ENCODE results near the gene ST6GALNAC2. TPM values are rescaled to one million over a fixed set of nuclear protein-coding genes. Genes with fewer than 3 reads are reported as not detected.
"Not testable (repeated sequence)": the region's sequence is repeated elsewhere in the genome, so short reads cannot be mapped to it uniquely, and the experiment has no call there.

The ST6GALNAC2 gene
- total RNA-seq, 1 donor from 2014 or later, result not detected

- intact Hi-C loops (cut with micrococcal nuclease), result no loop called here
Observed at GRCh38 chr17:76542566-76542971, 43.1 kb downstream of the ST6GALNAC2 start.

DNA sequence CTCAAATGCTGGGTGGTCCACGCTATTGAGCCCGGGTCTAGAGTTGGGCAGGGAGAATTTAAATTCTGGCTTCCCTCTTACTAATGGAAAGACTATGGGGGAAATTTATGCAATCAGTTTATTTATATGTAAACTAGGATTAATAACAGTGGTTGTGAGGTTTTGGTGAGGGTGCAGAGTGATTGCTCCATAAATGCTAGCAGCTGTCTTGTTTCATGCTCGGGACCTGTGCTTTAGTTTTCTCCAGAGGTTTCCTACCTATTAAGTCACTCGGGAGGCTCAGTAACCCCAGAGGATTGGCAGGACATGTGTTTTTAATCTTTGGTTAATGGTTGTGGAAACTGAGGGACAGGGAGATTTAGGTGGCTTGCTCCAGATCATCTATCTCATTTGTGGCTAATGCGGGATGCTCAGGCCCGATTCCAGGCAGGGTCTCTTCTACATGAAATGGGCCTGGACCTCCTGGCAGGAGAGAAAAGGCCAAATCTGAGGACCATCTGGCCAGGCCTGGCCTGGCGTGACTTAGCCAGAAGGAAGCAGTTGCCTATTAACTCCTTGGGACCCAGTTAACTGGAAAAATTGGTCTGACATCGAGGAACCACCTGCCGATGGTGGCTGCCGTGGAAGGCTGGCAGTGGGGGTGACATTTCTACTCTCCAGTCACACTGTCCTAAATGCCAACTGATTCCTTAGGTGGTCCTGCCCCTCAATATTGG lies 43.8 kb downstream of the ST6GALNAC2 start:
- intact Hi-C loops (cut with micrococcal nuclease), result no loop called here

GRCh38 chr17:76540381-76541300 lies 45.0 kb downstream of the ST6GALNAC2 start:
- intact Hi-C loops (cut with micrococcal nuclease), result no loop called here

GRCh38 chr17:76539631-76540271 lies 45.9 kb downstream of the ST6GALNAC2 start, which contains the start of gene PRCD:
PRCD (plus strand) TSS chr17:76540044; CDS start chr17:76540142, 98 bp downstream.
- intact Hi-C loops (cut with micrococcal nuclease), result no loop called here

DNA sequence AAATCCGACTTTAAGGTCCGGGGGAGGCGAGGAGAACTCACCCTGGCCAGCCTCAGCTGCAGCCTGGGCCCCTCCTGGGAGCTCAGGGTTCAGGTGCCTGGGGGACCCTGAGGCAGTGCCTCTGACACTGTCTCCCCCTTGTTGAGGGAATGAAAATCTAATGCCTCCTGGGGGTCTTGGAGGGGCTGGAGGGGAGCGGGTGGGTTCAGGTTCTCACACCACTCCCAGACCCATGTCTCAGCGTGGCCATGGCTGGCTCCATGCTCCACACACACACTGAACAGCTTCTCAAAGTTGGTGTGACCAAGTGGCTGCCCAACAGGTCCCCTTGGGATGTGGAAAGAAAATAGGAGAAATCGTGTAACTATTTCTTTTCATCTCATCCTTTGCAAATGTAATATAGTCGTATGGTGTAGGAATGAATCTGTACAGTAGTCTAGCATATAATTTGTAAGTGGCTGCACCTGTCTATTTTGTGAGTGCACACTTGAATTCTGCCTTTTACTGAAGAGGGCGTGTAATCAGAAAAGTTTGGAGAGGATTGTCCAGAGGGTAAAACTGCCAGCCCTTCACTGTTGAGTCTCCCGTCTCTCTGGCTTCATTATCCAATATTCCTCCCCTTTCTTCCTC lies 46.6 kb downstream of the ST6GALNAC2 start:
- intact Hi-C loops (cut with micrococcal nuclease), result no loop called here

DNA sequence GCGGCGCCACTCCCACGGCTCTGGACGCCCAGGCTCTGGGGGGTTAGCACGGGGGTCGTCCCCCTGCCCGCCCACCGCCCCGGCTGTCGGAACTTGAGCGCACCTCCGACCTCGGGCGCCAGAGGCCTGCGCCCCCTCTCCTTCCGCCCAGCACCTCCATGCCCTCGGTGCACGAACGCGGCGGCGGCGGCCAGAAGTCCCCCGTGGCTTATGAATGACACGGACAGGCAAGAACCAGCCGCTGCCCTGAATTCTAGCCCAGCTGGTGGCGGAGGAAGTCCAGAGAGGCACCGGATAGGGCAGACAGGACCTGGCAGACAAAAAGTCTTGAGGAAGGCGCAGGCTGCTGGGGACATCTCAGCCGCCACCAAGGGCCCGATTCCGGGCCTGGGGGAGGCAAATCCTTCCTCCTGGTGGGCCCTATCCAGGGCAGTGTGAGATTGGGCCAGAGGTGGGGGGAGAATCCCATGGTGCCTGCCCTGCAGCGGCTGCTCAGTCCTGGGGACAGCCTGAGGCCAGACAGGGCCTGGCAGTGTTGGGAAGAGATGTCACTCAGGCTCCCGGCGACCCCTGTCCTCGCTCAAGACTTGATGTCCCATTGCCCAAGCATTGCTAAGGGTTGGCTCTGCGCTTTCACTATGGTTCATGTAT lies 47.3 kb downstream of the ST6GALNAC2 start:
- intact Hi-C loops (cut with micrococcal nuclease), result no loop called here

DNA sequence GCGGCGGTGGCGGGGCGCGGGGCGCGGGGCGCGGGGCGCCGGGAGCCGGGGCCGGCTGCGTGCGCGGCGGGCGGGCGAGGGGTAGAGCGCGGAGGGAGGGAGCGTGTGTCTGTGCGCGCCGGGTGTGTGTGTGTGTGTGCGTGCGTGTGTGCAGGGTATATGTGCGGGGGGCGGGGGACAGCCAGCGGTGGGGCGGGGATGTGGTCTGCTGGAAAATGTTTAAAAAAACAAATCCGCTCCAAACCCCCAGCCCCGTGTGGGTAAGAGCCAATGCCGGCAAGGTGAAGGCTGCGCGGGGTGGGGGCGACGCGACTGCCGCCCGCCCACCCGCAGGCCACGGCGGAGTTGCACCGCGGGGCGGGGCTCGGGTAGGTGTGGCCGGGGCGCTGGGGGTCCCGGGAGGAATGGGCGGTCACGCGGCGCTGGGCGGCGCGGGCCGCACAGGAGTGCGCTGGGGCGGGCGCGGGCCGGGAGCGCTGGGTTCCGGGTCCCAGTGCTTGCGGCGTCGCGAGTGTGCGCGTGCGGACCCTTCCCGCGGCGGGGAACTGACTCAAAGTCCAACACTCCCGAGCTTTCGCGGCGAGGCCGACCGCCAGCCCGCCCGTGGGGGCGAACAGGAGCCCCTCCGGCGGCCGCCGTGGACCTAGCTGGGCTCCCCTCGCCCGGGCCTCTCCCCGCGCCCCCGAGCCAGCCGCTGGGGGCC lies 47.9 kb downstream of the ST6GALNAC2 start, which contains the start of gene CYGB:
Gene CYGB (minus strand): TSS at position 132 of the 703 bp plus-strand sequence. CDS start 167 bp downstream, outside the sequence.
- intact Hi-C loops (cut with micrococcal nuclease), result no loop called here

DNA sequence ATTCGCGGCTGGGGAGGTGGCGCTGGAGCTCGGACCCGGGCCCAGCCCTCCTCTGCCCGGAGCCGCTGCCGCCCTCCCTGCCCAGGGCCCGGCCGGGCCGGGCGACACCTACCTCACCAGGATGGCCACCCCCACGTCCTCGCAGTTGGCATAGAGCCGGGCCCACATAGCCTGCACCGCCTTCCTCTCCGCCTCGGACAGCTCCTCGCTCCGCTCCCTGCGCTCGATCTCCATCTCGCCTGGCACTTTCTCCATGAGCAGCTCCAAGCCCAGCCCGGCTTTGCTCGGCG lies 48.4 kb downstream of the ST6GALNAC2 start:
- intact Hi-C loops (cut with micrococcal nuclease), result no loop called here

DNA sequence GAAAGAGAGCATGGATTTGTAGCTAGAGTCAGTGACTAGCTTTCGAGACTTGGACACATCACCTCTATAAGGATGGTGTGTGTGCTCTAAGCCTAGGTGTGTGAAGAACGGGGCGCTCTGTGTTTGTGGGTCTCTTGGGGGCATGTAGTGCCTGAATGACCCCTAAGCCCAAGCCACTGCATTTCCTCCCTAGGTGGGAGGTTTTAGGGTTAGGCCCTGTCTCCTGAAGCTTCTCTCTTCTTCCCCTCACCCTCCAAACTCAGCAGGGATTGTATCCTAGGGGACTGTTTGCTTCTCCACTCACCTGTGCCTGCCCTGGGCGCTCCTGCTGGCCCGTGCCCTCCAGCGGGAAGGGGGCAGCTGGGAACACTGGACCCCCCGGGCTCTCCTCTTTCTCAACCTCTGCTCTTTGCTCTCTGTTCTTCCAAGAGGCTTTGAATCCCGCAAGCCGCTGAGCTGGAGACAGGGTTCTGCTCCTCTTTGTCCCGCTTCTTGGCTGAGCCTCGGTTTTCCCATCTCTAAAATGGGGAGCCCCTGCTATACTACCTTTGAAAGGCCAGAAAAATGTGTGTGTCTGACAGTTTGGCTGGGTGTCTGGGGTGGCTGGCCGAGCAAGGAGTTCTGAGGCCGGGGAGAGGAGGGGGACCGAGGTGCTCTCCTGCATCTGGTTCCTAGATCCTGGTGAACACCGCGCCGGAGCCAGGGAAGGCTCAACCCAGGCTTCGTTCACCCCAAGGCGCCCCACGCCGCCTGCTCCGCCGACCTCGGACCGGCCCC lies 49.0 kb downstream of the ST6GALNAC2 start:
- intact Hi-C loops (cut with micrococcal nuclease), result no loop called here

DNA sequence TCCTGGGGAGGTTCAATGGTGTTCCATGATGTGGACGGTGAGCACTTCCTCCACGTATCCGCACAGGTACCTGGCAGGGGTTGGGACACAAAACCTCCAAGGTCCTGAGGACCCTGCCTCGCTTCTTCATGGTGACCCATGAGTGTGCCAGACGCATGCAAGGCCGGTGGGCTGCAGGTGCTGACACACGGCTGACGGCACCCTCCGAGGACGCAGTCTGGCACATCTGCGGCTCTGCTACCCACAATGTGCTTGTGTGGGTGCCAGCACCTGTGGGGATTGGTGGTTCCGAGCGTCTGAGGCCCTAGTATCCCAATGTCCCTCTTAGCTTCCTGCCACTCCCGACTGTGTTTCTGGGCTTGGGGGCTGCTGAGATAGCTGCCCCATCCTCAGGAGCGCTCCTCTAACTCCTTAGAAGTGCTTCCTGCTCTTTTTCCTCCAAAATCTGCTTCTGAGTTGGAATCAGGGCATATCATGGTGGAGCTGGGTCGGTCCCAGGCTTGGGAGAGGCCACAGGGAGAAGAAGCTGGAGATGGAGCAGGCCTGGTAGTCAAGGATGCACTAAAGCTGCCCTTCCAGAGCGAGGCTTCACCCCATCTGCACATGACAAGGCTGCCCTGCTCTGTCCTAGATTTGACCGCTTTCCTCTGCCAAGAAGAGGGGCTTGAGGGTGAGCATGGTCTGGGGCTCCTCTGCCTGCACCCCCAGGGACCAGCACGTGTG lies 49.7 kb downstream of the ST6GALNAC2 start:
- intact Hi-C loops (cut with micrococcal nuclease), result no loop called here

- intact Hi-C loops (cut with micrococcal nuclease), result no loop called here
Observed at GRCh38 chr17:76534831-76535732, 50.6 kb downstream of the ST6GALNAC2 start.

- intact Hi-C loops (cut with micrococcal nuclease), result not testable (repeated sequence)
Observed at GRCh38 chr17:76533640-76534359, 51.9 kb downstream of the ST6GALNAC2 start.

DNA sequence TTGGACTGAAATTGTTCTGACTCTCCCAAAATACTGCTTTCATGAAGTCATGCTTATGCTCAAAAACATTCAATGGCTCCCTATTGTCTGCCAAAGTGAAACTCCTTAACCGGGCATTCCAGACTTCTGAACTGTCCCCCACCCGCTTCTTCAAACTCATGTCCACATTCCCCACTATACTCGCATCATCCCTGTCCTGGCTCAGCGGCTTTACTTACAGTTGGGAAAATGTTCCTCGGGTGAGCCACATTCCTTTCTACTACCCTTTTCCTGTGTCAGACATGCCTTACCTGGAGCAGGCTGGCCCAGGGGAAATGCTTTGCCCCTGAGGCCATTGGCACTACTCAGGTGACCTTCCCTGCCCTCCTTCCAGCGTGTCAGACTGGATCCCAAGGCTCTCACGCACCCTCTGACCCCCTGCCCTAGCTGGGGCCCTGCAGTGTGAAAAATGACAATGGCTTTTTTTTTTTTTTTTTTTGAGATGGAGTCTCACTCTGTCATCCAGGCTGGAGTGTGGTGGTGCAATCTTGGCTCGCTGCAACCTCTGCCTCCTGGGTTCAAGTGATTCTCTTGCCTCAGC lies 53.5 kb downstream of the ST6GALNAC2 start:
- intact Hi-C loops (cut with micrococcal nuclease), result no loop called here

DNA sequence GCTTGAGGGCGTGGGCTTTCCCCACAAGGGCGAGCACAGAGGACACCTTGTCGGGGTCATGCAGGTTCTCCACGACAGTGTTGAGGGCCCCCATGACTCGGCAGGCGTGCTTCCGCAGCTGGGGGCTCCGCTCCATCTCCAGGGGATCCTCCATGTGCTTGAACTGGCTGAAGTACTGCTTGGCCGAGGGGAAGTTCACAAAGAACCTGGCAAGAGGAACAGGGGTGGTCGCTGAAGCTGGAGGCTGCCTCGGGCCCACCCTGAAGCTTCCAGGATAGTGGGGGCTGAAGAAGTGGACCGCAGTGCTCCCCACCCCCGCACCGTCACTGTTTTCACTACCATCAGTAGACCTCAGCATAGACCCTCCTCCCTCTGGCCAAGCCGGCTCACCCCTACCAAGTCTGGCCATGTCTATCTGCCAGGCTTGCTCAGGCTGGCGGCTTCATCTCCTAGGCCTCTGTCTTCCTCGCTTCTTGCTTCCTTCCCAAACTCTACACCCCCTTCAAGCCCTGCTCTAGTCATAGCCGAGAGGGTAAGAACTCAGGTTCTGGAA lies 54.1 kb downstream of the ST6GALNAC2 start:
- intact Hi-C loops (cut with micrococcal nuclease), result no loop called here

DNA sequence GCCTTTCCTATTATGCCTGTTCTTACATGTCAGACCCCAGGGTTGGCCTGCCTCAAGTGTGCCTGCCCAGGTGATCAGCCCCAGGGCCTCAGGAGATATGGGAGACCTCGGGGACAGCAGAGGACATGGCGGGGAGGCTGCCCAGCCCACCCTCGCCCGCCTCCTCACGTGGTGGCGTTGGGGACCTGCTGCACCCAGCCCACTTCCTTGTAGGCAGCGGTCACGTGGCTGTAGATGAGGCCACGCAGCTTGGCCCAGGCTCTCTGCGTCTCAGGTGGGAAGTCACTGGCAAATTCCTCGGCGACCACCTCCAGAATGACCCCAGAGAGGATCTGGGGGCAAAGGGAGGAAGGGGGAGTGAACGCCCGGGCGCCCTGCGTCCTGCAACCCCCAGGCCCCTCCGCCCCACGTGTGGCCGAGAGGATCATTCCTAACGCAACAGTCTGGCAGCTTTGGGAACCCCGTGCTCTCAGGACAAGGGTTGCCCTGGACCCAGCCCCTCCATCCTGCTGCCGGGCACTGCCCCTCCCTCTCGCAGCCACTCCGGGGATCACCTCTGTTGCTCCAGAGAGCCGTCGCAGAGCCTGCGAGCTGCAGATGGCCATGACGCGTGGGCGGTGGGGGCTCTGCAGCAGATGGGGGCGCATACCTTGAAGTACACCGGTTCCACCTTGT lies 54.7 kb downstream of the ST6GALNAC2 start:
- intact Hi-C loops (cut with micrococcal nuclease), result no loop called here

Data from T-helper 2 cell treated with Interferon-gamma antibody and Interleukin-4, amounts not matched to agents 100 ng/mL and 5 ng/mL, for 36 hours (primary cell).